HG03139 (cell line): ENCODE data around the gene DIRAS2.
"Not testable (repeated sequence)": the region's sequence is repeated elsewhere in the genome, so short reads cannot be mapped to it uniquely, and the experiment has no call there.

Source experiments
- ATAC-seq: cut with Tn5 transposase; IDR thresholded peaks from one replicate; pipeline ENCODE4 v1.9.1; 2021; ENCODE audit not compliant: unreplicated experiment

DIRAS2 gene, protein sequence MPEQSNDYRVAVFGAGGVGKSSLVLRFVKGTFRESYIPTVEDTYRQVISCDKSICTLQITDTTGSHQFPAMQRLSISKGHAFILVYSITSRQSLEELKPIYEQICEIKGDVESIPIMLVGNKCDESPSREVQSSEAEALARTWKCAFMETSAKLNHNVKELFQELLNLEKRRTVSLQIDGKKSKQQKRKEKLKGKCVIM

DNA sequence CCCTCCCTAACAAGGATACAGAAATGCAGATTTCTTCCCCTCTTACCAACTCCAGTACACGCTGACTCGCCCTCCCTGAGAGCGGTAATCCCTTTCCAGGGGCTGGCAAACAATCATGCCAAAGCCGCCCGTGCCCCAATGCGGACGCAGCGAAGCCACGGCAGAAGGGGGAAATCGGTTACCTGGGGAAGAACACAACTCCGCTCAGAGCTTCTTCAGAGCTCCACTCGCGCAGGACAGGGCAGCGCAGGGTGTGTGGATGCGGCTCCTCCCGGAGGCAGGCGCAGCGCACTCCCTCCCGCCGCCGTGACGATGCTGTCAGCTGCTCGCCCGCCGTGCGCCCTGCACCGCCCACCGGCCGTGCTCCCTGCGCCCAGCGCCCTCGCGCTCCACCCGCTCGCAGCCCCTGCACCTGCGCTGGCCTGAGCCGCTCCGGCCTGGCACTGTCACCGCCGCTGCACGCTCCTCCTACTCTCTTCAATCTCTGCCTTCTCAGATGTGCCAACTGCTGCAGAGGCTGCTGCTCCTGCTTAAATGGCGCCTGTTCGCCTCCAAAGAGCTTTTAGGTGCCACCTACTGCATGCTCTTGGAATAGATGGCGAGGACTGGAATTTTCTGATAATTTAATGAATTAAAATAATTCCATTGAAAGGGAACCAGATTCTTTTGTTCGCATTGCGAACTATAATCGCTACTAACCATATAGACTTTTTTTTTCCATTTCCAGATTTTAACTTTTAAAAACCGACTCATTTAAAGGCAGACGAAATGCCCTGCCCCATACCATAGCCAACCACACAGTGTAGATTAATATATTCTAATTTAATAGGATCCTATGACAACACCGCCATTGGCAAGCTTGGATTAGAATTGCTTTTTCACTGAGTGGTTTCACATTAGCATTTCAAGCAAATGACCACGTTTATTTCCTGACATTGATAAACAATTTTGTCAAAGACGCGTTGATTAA is at the start of gene DIRAS2:
Gene DIRAS2, minus strand, starts transcription at position 255 of the 970 bp plus-strand sequence. CDS start 28,997 bp downstream, outside the sequence.
- no peak for ATAC-seq

DNA sequence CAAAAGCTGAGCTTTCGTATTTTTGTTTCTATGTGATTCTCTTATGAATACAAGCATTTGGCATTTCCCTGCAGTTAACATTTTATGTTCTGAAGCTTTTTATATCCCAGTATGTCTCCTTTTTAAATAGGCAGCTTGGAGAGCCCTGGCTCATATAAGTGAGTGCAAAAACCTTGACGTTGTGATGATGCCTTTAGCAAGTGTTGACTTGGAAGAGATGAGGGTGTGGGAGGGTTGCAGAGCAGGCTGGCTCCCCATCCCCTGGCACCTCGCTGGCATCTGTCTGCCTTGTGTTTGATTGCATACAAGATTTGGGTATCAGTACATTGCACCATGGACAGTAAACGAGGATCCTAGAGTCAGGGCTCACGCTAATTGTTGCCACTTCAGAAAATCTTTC is 42.1 kb upstream of the DIRAS2 start:
- ATAC-seq = no peak

DNA sequence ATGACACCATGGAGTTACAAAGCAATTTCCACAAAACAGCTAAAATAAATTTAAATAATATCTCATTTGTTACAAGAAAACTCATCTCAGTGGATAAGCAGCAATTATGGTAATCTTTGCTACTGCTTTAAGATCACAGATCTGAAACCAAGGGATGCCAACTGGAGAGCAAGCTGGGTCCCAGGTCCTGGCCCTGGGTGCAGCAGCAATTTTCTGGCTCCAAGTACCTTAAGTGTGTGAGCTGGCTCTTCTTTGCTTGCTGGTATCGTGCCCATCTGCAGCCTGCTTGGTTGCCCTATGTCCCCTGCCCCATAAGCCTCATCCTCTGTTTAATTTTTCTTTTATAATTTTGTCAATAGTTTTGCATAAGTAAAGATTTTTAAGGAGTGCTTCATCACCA is 41.5 kb upstream of the DIRAS2 start:
- ATAC-seq = no peak

DNA sequence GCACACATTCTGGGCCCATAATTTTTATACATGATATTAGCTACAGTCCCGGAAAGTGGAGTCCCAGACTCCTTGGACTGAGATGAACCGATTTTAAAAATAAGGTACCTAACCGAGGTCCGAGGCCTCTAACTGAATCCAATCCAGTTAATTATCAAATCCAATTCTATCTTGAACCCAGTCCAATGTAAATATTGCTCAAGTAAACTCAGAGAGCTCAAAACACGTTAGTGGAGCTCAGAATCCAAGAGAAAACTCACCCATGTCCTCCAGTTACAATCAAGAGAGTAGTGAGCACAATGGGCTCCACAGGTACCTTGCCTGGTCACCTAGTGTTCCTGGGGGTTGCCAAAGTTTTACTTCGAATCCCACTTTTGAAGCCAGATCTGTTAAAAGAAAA is 37.9 kb upstream of the DIRAS2 start:
- ATAC-seq = no peak

DNA sequence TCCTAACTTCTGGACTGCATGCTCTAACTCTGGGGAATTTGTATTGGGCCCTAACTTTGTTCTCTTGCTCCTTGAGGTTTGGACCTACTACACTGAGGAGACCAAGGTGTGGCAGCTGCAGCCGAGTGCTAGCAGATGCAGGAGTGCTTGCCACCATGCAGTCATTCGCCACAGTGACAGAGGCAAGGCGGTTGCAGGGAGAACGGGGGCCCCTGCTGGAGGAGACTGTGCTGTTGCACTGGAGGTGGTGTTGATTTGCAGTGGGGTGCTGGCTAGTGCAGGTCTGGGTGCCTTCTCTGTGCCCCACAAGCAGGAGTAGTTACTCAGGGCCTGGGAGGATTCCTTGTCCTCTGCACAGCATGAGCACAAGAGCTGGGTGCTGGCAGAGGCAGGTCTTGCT is 22.4 kb upstream of the DIRAS2 start:
- no peak for ATAC-seq

DNA sequence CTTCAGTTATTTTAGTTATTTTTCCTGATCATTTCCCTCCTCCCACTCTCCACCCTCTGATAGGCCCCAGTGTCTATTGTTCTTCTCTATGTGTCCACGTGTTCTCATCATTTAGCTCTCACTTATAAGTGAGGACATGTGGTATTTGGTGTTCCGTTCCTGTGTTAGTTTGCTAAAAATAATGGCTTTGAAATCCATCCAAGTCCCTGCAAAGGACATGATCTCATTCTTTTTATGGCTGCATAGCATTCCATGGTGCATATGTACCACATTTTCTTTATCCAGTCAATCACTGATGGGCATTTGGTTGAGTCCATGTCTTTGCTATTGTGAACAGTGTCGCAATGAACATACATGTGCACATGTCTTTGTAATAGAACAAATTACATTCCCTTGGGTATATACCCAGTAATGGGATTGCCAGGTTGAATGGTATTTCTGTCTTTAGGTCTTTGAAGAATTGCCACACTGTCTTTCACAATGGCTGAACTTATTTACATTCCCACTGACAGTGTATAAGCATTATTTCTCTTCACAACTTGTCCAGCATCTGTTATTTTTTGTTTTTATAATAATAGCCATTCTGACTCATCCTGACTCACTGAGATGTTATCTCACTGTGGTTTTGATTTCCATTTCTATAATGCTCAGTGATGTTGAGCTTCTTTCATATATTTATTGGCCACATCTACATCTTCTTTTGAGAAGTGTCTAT is 17.2 kb upstream of the DIRAS2 start:
- ATAC-seq = no peak

DNA sequence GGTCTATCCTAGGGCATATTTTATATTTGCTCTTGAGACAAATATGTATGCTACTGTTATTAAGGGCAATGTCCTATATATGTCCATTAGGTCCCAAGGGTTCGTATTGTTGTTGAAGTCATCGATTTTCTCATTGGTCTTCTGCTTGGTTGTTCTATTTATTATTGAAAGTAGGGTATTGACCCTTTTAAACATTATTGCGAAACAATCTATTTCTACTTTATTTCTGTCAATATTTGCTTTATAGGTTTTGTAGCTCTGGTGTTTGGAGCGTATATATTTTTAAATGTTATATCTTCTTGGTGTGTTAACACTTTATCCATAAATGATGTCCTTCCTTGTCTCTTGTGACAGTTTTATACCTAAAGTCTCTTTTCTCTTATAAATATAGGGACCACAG is 16.2 kb upstream of the DIRAS2 start:
- ATAC-seq = no peak

DNA sequence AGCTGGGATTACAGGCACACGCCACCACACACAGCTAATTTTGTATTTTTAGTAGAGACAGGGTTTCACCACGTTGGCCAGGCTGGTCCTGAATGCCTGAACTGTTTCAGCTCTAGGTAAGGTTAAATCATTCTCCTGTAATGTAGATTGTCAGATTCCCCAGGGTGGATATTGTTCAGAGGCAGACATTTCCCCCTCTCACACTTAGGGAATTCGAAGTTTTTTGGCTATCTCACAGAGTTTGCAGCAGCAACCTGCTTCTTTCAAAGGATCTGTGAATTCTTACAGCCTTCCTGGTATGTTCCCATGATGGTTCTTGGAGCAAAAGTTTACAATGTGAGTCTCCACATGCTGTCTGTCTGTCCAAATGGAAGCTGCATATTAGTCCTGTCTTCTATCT is 15.6 kb upstream of the DIRAS2 start:
- ATAC-seq = no peak

DNA sequence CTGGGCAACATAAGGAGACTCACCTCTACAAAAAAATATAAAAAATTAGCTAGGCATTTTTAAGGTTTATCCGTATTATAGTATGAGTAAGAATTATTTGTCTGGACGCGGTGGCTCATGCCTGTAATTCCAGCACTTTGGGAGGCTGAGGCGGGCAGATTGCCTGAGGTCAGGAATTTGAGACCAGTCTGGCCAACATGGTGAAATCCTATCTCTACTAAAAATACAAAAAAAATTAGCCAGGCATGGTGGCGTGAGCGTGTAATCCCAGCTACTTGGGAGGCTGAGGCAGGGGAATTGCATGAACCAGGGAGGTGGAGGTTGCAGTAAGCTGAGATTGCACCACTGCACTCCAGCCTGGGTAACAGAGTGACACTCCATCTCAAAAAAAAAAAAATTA is 14.3 kb upstream of the DIRAS2 start:
- ATAC-seq = not testable (repeated sequence)

DNA sequence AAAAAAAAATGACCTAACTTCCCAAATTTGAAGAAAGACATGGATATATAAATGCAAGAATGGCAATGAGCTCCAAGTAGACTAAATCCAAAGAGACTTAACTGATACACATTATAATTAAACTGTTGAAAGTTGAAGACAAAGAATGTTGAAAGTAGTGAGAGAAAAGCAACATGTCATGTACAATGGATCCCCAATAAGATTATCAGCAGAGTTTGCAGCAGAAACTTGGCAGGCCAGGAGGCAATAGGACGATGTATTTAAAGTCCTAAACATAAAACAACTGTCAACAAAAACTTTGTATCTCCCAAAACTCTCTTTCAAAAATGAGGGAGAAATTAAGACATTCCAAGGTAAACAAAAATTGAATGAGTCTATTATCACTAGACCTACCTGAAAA is 8.6 kb upstream of the DIRAS2 start:
- no peak for ATAC-seq

DNA sequence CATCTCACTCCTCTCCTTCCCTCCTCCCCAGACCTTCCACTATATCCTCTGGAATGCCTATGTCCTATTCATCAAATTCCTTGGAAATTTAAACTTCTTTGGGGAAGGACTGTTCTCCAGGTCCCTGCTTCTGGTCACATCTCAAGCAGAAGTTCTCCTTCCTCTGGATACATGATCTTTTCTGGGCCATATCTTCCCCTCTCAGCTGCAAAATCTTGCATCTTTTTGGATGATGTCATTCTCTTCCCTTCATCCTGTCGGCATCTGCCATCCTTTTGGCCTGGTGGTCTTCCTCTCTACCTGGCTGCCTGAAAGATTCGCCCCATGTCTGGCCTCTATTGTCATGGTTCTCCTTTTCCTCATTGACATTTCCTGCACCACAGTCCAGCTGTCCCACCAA is 5.2 kb upstream of the DIRAS2 start:
- ATAC-seq = no peak

DNA sequence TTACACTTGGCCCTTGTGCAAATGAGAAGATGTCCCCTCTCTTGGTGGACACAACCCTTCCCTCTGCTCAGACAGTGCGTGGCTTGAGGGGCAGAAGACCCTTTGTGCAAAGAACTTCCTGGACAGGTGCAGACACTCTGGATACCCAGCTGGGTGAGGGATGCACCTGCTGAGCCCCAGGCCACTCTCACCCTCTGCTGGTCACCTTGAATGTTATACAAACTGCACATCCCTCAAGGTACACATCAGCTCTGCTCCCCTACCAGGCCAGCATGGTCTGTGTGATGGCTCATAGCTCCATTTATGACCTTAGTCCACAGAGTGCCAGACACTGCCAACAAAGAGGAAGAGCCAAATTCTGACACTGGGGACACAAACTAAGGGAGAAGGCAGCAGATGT is 3.1 kb upstream of the DIRAS2 start:
- no peak for ATAC-seq

DNA sequence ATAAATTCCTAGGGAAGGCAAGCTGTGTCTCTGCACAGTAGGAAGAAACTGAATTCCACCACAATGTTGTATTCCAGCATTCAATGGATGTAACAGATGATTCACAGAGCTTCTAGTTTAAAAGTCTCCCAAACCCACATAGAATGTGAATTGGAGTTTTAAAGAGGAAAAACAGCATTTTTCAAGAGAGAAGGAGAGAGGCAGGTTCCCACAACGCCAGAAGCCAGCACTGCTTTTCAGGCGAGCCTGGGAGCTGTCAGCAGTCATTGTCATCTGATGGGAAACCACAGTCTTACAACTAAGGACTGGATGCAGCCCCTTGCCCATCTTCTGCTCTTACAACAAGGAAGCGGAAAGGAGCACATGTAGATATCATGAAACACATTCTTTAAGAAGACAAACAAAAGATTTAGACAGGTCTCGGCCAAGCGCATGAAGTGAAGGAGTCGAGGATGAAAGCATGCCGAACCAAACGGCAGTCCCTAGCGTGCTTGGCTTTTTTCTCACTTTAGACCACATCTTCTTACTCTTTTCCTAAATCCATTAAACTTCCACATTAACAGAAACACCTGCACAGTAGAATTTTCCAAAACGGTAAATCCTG is 638 bp downstream of the DIRAS2 start:
- no peak for ATAC-seq

DNA sequence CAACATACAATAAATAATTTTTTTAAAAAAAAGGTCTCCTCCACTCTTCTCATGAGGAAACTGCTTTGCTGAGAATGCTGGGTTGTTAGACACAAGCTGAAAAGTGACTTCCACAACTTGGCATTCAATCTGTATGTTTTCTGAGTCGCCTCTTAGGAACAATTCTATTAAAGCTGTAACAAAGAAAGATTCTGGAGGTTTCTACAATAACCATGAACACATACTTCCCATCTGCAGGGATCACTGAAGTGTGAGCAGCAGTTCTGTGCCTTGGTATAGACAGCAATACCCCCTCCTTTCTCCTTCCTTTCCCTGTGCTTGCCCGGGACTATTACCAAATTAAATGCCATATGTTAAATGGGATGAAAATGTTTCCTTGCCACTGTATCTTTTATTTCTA is 1.5 kb downstream of the DIRAS2 start:
- no peak for ATAC-seq

DNA sequence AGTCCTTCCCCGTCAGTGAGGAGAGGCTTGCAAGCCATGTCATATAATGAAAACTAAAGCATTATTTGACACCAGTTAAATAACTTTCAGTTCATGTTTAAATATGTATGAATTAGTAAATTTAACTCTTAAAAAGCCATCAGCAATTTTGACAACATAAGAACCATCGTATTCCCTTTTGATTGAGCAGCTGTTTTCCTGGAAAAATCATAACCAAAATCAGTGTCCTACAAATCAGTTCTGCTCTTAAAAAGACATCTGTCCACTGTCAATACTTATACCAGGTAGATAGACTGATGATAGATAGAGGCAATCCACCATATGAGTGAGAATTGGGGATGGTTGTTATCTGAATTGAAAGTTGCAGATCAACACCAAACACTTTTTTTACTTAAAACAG is 2.3 kb downstream of the DIRAS2 start:
- no peak for ATAC-seq

DNA sequence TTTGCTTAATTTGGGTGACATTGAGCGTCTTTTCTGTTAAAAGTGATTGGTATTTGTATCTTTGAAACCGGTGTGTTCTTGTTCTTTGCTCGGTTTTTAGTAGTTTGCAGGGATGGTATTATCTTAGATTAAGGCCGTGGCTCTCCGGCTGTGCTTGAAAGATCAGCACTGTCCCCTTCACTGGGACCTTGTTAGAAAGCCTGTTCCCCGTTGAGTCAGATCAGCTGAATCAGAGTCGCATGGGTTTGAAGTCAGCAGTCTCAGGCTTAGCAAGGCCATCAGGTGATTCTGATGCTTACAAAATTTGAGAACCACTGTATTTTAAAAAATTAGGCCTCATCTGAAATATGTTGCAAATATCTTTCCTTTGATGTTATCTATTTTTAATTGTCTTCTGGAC is 5.0 kb downstream of the DIRAS2 start:
- ATAC-seq = no peak

DNA sequence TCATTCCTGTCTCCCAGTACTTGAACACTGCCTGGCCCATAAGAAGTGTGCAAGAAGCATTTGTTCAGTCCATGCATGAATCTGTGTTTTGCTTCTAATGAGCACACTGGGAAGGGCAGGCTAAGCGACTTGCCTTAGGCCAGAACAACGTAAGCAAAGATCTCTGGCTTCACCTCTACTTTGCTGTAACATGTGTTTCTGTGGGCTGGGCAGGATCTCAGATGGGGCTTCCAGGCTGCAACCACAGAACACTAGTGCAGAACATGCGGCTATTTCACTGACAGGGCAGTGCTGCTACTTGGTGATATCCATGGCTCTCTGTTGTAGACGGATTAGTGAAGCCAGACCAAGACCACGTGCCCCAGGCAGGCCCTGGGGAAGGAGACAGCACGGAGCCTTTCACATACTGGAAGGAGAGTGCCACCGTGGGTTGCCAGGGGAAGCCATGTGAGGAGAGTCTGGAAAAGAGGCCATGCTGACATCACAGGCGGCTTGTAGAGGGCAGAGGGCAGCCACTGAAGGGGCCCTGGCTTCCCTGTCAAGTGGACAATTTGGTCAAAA is 9.9 kb downstream of the DIRAS2 start:
- no peak for ATAC-seq

DNA sequence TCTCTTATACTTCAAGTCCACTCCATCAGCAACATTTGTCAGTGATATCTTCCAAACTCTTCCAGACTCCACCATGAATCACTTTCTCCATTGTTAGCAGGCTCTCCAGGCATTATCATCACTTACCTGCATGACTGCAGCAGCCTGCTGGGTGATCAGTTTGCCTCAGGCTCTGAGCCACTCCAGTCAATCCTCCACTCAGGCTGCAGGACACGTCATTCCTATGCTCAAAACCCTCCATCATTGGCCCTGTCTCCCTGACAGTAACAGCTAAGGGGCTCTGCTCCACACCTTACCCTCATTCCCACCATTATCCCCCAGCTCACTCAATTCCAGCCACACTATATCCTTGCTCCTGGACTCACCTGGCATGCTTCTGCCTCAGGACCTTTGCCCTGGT is 10.7 kb downstream of the DIRAS2 start:
- ATAC-seq = no peak

DNA sequence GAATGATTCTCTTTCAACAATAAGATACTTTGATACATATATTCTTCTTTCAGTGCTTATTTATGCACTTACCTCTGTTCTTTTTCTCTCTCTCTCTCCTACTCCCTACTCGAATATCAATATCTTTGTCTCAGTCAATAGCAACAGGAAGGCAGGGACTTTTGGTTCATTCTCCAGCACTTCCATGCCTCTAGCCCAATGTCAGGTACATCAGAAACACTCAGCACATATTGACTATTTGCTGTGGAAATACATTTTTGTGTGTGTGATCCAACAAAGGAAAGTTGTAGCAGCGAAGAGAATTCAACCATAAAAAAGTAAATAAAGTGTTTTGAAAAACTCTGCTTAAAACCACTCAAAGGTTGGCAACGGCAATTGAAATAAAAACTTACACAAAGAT is 12.6 kb downstream of the DIRAS2 start:
- no peak for ATAC-seq

DNA sequence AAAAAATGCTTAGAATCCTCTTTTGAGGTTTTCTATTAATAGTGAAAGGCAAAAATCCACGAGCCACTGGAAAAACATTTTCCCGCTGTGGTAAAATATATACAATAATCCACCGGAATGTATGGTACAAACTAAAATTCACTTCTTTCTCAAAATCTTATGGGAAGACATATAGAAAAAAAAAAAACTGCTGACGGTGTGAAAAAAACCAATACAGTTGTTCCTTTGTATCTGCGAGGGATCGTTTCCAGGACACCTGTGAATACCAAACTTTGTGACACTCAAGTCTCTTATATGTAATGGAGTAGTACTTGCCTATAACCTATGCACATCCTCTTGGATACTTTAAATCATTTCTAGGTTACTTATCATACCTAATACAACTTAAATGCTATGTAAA is 13.3 kb downstream of the DIRAS2 start:
- no peak for ATAC-seq

DNA sequence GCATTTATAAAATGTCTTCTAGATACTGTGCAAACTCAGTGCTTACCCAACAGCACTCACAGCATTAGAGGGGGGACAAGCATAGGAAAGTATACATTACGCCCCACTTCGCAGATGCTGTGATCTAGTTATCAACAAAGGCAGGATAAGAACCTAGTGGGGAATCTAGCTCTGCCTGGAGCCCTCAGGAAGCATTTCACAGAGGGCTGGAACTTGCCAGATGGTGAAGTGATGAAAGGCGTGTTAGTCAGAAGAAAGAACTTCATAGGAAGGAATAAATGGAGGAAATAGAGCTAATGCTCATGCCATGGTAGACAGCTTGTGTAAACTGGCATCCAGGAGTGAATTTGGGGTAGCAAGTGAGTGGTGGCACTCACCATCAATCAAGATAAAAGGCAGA is 25.8 kb downstream of the DIRAS2 start:
- ATAC-seq = no peak
